HG03025 (cell line): ENCODE measurements around the gene RPS13.
A peak's percentile ranks its signal among the peaks of the same experiment; 100 is the strongest.
"Not testable (repeated sequence)": the region's sequence is repeated elsewhere in the genome, so short reads cannot be mapped to it uniquely, and the experiment has no call there.

ENCODE experiments used
- ATAC-seq: cut with Tn5 transposase; IDR thresholded peaks from one replicate; pipeline ENCODE4 v1.9.1; 2021; ENCODE audit warnings: mild to moderate bottlenecking, moderate library complexity; ENCODE audit not compliant: unreplicated experiment, low FRiP score

The RPS13 gene

DNA sequence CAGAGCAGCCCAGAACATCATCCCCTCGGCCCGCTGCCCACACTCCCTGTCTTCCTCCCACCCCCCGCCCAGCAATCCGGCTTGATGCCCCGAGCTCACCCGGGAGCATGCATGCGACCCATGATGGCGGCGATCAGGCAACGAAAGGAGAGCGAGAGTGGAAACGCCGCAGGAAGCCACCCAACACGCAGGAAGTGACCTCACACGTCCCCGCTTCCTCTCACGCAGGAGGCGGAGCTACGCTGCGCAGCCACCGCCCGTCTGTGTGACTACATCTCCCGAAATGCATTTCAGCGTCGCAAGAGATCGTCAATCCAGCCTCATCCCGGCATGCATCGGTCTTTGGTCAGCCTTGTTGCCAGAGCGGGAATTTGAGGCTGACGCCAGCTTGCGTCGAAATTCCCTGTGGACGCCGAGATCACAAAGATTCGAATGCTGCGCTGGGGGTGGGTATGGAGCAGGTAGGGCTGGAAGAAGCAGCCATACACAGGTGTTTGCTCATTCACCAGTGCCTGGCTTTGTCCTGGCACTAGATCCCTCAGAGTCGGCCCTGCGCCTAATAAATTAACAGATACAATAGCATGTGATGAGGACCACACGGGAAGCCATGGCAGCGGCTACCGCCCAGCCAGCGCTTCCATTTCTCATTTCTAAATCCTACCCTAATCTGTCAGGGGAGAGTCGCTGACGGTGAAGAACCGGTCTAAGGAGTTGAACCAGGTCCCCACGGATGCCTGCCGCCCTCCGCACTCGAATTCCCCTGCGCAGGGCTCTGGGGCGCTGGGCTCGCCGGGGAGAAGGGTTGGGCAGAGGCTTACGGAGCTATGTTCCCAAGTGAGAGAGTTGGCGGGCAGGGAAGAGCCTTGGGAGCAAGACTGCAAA lies at the start of gene RPS13:
Gene RPS13 (minus strand): TSS at position 148 of the 882 bp plus-strand sequence. CDS start 26 bp downstream, at position 122.
- peak; percentile 95 for ATAC-seq

DNA sequence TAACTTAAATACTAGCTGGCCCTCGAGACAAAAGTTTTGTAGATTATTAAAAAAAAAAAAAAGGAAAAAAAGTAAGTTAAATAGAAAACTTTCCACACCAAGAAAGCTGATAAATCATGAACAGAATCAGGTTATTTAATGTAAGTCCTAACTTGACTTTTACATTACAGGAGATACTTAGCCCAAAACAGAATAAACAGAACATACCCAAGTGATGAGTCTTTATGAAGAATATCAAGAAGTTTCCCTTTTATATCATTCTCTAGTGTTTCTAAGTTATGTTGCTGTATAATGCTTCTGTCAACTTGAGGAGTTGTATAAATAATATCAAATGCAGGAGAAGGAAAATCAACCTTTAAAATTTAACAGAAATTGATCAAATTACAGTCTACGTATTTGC lies 44.5 kb upstream of the RPS13 start:
- ATAC-seq: no peak

DNA sequence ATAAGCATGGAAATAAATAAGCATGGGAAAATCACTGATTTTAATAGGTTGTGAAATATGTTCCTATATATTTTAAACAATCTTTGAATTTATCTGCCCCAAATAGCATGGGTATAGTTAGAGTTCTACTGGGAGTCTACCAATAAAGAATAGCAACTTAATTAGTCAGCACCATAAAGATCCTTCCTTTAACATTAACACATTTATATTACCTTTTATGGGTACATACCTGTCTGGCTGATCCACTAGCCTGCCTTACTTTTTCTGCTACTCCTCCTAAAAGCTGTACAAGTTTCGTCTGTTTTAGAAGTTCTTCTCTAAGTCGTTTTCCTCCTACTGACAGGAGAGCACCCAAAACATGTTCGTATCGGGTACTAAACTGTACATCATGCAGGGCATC lies 39.8 kb upstream of the RPS13 start:
- no peak for ATAC-seq

DNA sequence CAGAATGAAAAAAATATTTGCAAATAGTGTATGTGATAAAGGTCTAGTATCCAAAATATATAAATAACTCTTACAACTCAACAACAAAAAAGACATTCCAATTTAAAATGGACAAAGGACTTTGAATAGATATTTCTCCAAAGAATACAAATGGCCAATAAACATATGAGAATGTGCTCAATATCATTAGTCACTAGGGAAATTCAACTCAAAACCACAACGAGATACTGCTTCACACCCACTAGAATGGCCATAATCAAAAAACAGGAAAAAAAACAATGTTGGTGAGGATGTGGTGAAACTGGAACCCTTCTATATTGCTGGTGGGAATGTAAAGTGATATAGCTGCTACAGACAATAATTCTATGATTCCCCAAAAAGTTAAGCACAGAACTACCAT lies 38.6 kb upstream of the RPS13 start:
- ATAC-seq: no peak

DNA sequence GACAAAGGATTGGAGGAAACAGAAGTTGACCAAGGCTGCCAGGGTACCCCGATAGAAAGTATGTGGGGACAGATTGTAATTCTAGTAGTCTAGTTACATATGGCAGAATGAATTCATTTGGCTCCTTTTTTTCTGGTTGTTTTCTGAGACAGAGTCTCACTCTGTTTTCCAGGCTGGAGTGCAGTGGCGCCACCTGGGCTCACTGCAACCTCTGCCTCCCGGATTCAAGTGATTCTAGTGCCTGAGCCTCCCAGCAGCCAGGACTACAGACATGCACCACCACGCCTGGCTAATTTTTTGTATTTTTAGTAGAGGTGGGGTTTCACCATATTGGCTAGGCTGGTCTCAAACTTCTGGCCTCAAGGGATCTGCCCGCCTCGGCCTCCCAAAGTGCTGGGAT lies 30.3 kb upstream of the RPS13 start:
- not testable (repeated sequence) for ATAC-seq

DNA sequence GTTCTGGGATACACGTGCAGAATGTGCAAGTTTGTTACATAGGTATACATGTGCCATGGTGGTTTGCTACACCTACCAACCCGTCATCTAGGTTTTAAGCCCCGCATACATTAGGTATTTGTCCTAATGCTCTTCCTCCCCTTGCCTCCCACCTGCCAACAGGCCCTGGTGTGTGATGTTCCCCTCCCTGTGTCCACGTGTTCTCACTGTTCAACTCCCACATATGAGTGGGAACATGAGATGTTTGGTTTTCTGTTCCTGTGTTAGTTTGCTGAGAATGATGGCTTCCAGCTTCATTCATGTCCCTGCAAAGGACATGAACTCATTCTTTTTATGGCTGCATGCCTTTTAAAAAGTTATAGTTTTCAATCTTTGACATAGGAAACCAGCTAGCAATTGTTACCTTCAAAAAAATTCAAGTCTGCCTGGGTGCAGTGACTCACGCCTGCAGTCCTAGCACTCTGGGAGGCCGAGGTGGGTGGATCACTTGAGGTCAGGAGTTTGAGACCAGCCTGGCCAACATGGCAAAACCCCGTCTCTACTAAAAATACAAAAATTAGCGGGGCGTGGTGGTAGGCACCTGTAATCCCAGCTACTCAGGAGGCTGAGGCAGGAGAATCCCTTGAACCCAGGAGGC lies 28.1 kb upstream of the RPS13 start:
- not testable (repeated sequence) for ATAC-seq

DNA sequence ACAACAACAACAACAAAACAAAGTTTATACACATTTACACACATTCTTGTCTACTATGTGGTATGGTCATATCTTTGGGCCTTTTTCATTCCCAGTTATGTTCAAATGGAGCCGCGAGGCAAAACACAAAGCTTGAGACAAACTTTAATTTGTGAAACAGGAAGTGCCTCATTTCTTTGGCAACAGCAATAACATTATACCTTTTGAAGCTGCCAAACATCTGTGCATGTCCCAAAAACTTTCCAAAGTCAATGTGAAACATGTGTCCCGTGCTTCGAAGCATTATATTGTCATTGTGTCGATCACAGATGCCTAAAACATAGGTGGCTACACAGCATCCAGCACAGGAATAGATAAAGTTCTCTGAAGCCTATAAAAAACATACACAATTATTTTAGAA lies 25.0 kb upstream of the RPS13 start:
- no peak for ATAC-seq

DNA sequence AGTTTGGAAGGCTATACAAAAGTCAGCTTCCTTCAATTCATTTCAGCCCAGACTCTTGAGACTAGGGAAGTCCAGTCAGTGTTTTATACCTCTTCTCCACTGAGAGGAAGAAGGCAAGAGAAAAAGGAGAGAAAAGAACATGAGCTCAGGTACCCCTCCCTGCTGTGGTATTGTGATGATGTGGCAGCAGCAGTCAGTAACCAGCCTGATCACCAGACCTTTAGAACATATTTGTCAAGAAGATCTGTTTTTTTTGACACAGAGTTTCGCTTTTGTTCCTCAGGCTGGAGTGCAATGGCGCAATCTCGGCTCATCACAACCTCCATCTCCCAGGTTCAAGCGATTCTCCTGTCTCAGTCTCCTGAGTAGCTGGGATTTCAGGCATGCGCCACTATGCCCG lies 21.2 kb upstream of the RPS13 start:
- no peak for ATAC-seq

DNA sequence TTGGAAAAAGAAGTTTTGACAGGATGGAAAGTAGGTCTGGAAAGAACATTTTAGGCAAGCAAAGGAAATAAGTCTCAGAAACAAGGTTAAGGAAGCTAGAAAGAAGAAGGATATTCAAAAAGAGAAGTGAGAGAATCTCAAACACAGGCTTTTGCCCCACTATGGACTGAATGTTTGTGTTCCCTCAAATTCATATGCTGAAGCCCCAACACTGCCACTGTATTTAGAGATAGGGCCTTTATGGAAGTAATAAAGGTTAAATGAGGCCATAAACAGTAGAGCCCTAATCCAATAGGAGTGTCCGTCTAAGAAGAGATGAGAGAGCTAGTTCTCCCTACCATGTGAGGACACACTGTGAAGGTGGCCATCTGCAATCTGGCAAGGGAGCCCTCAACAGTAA lies 20.6 kb upstream of the RPS13 start:
- ATAC-seq: no peak

DNA sequence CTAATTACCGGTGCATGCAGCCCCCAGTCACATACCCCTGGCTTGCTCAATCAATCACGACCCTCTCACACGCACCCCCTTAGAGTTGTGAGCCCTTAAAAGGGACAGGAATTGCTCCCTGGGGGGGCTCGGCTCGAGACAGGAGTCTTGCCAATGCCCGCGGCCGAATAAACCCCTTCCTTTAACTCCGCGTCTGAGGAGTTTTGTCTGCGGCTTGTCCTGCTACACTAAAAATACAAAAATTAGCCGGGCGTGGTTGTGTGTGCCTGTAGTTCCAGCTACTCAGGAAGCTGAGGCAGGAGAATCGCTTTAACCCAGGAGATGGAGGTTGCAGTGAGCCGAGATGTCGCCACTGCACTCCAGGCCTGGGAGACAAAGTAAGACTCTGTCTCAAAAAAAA lies 8.5 kb upstream of the RPS13 start:
- not testable (repeated sequence) for ATAC-seq

DNA sequence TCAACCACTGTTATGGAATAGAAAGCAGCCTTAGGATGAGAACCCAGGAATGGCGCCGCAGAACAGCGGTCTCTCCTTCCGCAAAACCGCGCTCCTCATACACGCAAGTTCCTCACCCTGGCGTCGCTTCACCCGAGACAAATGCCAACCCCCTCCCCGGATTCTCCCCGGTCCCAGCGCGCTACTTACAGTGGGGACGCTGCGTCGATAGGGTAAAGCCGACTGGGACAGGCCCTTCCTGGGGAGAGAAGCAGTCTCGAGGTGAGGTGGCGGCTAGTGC lies 287 bp downstream of the RPS13 start:
- peak; percentile 32 for ATAC-seq

DNA sequence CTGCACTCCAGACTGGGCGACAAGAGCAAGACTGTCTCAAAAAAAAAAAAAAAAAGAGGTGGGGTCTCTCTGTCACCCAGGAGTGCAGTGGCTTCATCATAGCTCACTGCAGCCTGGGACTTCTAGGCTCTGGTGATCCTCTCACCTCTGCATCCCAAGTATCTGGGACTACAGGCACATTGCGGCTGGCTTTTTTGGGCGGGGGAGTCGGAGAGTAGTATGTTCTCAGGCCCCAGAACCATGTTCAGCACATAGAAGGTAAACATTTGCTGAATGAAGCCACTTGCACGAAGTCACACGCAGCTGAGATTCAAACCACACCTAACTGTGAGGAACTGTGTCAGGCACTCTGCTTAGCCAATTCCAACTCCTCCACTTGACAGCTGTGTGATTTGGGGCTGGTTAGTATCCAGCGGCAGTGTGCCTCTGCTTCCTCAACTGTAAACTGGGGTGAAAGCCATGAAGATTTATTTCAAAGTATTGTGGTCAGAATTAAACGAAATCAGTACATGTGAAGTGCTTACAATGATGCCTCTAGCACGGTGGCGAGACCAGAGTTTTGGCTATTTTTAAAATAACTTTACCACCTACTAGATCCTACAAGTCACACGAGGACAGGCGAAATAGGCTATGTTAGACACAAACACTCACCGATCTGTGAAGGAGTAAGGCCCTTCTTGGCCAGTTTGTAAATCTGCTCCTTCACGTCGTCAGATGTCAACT lies 789 bp downstream of the RPS13 start:
- ATAC-seq: no peak

DNA sequence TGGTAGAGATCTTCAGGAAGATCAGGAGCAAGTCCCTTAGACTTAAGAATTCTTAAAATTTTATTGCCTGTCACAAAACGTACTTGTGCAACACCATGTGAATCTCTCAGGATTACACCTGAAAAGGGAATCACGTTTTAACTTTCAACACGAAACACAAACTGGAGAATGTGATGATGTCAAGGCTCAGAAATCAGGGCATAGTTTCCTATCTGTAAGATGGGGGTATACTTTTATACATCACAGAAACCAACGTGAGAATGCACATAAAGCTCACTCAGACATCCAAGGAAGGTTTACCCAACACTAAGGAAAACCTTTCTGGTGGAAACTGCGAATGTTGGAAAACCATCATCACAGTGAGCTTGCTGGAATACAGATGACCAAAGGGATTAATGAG lies 2.0 kb downstream of the RPS13 start:
- ATAC-seq: no peak

DNA sequence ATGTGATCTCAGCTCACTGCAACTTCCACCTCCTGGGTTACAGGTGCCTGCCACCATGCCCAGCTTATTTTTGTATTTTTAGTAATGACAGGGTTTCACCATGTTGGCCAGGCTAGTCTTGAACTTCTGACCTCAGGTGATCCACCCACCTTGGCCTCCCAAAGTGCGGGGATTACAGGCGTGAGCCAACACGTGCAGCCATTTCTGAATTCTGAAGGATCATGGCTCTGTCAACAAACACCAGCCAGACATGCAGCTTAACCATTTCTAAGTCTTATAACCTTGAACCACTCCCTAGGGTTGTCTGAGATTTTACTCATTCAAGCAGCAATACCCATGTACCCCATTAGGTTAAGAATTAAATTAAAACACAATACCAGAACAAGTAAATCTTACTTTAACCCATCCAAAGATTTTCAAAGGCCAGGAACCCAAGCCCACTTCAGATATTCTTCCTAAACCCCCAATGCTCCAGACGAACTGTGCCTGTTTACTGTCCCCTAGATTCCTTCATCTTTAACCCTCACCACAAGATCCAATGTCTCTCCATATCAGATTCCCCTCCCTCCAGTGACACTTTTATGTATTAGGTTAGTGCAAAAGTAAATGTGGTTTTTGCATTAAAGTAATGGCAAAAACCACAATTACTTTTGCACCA lies 4.0 kb downstream of the RPS13 start:
- ATAC-seq: no peak

DNA sequence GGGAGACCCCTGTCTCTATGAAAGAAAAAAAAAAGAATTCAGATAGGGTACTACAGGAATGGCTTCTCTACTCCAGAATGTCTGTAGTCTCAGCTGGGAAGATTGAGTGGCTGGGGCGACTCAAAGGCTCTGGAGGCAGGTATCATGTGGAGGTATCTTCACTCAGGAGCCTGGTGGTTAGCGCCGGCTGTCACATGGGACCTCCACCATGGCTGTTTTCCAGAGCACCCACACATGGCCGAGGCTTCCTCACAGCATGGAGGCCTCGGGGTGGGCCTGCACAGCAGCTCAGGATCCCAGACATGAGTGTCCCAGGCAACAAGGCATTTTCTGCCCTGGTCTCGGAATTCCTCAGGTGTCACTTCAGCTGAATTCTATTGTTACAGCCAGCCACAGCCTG lies 10.1 kb downstream of the RPS13 start:
- ATAC-seq: no peak

DNA sequence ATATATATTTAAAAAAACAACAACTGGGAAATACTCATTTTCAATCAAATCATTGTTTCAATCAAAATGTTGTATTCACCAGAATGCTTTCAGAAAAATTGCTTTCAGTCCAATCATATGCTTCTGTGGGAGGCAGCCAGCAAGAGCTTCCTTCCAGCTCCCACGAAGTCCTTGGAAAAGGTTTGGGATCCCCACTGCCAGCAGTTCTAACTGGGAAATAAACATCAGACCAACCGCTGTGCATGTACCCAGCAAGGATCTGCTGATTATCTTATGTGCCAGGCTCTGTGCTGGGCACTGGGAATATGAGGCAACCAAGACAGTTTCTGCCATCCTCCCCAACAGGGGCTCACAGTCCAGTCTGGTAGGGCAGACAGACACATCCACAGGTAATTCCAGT lies 10.8 kb downstream of the RPS13 start:
- no peak for ATAC-seq

DNA sequence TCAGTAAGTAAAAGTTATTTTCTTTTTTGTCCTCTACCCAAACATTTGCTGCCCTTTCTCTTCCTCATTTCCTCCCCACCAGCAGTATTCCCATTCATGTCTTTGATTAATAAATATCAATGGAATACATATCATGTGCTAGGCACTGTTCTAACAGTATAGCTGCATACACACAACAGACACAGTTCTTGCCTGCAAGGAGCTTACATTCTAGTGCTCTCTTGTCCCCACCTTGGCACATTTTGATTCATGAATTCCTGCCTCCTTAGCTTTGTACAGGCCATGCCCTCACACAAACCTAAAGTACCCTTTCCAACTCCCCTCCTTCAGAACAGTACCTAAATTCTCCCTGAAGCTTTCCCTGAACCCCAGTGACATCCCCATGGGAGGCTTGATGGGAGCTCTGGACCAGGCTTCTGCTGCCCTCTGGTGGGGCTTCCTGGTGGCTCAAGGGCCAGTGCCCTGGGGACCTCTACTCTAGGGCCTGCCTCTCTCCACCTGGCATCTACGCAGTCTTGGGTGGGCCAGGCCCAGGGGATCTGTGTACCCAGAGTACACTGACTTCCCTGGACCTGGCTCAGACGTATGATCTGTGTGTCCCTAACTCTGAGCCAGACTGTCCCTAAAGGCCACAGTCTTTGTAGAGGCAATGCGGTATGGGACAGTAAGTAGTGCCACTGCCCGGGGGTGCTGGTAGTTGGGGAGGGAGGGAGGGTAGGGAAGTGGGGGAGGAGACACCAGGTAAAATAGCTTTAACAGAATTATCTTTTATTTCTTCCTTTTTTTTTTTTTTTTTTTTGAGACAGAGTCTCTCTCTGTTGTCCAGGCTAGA lies 14.1 kb downstream of the RPS13 start:
- no peak for ATAC-seq

DNA sequence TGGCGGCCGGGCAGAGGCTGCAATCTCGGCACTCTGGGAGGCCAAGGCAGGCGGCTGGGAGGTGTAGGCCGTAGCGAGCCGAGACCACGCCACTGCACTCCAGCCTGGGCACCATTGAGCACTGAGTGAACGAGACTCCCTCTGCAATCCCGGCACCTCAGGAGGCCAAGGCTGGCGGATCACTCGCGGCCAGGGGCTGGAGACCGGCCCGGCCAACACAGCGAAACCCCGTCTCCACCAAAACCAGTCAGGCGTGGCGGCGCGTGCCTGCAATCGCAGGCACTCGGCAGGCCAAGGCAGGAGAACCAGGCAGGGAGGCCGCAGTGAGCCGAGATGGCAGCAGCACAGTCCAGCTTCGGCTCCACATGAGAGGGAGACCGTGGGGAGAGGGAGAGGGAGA lies 26.3 kb downstream of the RPS13 start:
- ATAC-seq: not testable (repeated sequence)

DNA sequence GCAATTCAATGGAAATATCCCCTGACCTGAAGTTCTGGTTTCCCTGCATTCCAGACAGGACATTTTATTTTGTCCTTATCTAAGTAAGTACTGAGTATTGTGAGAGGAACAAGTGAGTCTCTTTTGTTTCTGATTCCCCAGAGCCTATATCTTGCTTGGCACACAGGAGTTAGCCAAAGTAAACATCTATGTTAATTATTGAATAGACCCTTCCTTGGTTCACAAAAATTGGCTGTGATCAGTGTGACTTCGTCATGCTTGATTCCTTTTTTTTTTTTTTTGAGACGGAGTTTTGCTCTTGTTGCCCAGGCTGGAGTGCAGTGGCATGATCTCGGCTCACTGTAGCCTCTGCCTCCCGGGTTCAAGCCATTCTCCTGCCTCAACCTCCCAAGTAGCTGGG lies 29.0 kb downstream of the RPS13 start:
- not testable (repeated sequence) for ATAC-seq

DNA sequence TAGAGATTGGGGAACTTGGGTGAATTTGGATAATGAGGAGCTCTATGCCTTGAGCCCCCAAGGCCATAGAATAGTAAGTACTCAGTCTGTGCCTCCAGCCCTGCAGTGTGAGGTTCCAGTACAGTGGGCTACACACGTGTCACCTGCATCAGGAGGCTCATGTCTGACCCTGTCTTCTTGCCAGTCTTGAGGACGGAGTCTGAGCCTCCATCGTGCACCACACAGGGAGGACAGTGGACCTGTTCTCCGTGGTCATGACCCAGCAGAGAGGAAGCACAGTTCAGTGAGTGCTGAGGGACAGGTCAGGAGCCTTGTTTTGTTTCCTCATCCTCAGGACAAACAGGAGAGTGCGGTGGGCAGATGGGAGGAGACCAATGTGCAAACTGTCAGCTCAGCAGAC lies 30.8 kb downstream of the RPS13 start:
- ATAC-seq: no peak
